ENCODE data around the gene ATP8B1.
"Not testable (repeated sequence)": the region's sequence is repeated elsewhere in the genome, so short reads cannot be mapped to it uniquely, and the experiment has no call there.

ATP8B1 gene

DNA sequence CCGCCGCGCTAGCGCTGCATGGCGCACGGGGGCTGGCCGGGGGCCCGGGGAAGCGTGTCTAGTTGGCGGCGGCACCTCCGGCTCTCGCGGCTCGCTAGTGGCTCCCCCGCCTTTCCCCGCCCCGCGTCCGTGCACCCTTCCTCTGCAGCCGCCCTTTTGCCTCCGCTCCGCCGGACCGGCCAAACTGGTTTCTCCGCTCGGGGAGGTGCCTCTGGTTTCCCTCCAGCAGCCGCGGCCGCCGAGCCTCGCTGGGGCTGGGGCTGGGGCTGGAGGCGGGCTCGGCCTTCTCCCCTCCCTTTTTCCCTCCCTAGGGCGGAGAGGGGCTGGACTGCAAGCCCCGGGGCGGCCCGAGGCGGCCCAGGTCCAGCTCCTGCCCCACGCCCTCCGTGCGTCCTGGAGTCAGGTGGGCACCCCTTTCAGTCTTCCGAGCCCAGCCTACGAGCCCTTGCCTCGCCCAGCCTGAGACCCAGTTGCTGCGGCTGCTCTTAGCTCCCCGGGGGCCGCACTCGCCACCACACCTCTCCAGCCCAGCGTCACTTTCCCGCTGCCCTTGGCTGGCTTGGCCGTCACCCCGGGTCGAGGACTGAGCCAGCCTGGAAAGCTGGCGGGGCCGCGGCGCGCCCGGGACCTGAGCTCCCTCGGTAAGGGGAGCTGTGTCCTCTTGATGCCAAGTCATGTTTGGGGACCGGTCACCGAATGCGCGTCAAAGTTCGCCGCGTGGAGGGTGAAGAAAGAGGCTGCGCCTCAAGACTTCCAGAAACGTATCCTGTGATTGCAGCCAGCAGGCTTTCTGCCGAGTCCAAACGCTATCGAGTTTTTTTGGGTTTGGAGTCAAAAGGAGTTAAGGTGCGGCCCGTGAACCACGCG lies at the start of gene ATP8B1:
ATP8B1 (minus strand) TSS at position 213 of the 867 bp plus-strand sequence. CDS start 71,508 bp downstream, outside the sequence.
- Mint-ChIP-seq H3K27ac (no peak within 1 kb of the TSS), H3K27me3 (peaks cover 45% of the 10 kb centered on the region)

DNA sequence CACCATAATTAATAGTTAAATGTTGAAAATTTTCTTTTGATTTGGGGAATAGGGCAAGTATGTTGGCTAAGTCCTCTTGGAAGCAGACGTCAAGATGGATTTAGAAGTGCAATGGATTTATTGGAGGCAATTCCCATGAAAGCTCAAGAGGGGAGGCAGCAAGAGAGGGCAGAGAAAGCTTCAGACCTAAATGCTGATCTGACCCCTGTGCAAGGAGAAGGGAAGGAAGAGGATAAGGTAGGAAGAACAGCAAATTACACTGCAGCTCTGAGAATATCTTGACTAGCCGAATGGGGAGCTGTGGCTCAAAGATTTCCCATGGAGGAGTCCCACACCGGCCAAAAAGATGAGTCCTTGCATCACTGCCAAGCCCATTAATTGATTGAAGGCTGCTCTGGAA lies 46.9 kb upstream of the ATP8B1 start:
- H3K27ac Mint-ChIP-seq = no peak overlapping the region
- H3K4me1 Mint-ChIP-seq = no peaks in the 10 kb centered on the region
- no peak overlapping the region for H3K4me3 Mint-ChIP-seq
- H3K36me3 Mint-ChIP-seq = no peaks in the 10 kb centered on the region
- no peaks in the 10 kb centered on the region for H3K9me3 Mint-ChIP-seq
- peaks cover 3% of the 10 kb centered on the region for H3K27me3 Mint-ChIP-seq

More for the DNA sequence above, at the start of gene ATP8B1:
- H3K9me3 Mint-ChIP-seq = no peaks in the 10 kb centered on the region
- H3K4me1 Mint-ChIP-seq = peaks cover 16% of the 10 kb centered on the region
- no peaks in the 10 kb centered on the region for H3K36me3 Mint-ChIP-seq
- H3K4me3 Mint-ChIP-seq = peak within 1 kb of the TSS; percentile 73

DNA sequence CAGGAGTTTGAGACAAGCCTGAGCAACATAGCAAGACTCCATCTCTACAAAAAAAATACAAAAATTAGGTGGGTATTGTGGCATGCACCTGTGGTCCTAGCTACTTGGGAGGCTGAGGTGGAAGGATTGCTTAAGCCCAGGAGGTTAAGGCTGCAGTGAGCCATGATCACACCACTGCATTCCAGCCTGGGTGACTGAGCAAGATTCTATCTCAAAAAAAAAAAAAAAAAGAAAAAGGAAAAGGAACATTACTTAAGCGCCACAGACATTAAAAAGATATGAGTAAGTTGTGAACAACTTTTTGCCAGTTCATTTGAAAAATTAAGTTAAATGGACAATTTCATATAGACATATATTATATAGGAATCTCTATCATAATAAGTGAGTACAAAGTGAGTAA lies 45.3 kb upstream of the ATP8B1 start:
- not testable (repeated sequence) for H3K36me3 Mint-ChIP-seq, H3K27ac Mint-ChIP-seq, H3K4me3 Mint-ChIP-seq, H3K27me3 Mint-ChIP-seq, H3K4me1 Mint-ChIP-seq, H3K9me3 Mint-ChIP-seq

DNA sequence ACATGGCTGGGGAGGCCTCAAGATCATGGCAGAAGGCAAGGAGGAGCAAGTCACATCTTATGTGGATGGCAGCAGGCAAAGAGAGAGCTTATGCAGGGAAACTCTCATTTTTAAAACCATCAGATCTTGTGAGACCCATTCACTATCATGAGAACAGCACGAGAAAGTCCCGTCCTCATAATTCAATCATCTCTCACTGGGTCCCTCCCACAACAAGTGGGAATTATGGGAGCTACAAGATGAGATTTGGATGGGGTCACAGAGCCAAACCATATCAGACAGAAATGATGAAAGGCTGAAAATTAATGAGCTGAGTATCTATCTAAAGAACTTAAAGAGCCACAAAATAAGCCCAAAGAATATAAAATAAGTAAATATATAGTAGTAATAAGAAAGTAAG lies 44.3 kb upstream of the ATP8B1 start:
- not testable (repeated sequence) for H3K4me1 Mint-ChIP-seq, H3K27ac Mint-ChIP-seq, H3K9me3 Mint-ChIP-seq, H3K36me3 Mint-ChIP-seq, H3K4me3 Mint-ChIP-seq
- H3K27me3 Mint-ChIP-seq = peaks cover 11% of the 10 kb centered on the region

DNA sequence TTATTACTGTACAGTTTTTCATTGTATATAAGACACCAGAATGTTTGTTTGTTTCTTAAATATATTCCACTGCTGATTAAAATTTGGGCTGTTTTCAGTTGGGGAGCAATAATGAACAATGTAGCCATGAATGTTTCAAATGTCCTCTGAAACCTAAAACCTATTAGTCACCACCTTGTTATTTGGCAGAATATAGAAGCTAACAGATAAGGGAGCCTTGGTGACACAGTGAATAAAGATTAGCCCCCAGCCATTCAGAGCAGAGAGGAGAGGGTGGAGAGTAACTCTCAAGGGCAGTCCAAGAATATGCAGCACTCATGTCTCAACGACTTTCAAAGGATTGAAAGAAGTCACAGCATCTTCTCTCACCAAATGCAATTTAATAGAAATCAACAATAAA lies 43.1 kb upstream of the ATP8B1 start:
- H3K4me3 Mint-ChIP-seq = no peak overlapping the region
- H3K27ac Mint-ChIP-seq = no peak overlapping the region
- H3K4me1 Mint-ChIP-seq = peaks cover 10% of the 10 kb centered on the region
- H3K9me3 Mint-ChIP-seq = no peaks in the 10 kb centered on the region
- H3K36me3 Mint-ChIP-seq = no peaks in the 10 kb centered on the region
- H3K27me3 Mint-ChIP-seq = peaks cover 11% of the 10 kb centered on the region

DNA sequence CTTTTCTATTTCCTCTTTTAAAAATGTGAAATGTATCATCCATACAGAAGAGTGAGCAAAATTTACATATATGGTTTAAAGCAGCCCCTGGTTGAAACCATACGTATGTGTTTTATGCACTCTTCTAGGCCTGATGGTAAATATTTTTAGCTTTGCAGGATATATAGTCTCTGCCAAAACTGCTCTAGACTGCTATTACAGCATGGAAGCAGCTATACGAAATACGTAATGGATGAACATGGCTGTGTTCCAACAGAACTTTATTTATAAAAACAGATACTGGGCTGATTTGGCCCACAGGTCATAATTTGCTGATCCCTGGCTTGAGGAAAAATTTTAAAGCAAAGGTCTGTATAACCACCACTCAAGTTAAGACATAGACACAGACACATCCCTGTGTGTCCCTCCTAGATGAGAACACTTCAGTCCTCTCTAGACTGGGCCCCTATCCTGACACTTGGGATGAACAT lies 42.5 kb upstream of the ATP8B1 start:
- H3K4me3 Mint-ChIP-seq = no peak overlapping the region
- peaks cover 11% of the 10 kb centered on the region for H3K27me3 Mint-ChIP-seq
- H3K4me1 Mint-ChIP-seq = peaks cover 11% of the 10 kb centered on the region

DNA sequence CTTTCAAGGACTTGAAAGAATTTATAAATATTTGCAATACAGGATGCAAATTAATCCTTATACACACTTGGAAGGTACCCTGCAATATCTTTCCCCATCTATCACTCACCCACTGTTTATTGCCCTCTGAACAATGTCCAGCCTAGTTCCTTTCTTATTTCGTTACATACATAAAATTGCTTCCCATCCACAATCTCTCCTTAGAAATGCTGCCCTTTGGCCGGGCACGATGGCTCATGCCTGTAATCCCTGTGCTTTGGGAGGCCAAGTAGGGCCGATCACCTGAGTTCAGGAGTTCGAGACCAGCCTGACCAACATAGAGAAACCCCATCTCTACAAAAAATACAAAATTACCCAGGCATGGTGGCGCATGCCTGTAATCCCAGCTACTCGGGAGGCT lies 41.2 kb upstream of the ATP8B1 start:
- no peaks in the 10 kb centered on the region for H3K36me3 Mint-ChIP-seq
- H3K4me3 Mint-ChIP-seq = no peak overlapping the region
- peaks cover 8% of the 10 kb centered on the region for H3K27me3 Mint-ChIP-seq
- no peak overlapping the region for H3K27ac Mint-ChIP-seq
- H3K4me1 Mint-ChIP-seq = peaks cover 11% of the 10 kb centered on the region
- H3K9me3 Mint-ChIP-seq = no peaks in the 10 kb centered on the region

More for the DNA sequence above, 42.5 kb upstream of the ATP8B1 start:
- no peaks in the 10 kb centered on the region for H3K9me3 Mint-ChIP-seq
- no peak overlapping the region for H3K27ac Mint-ChIP-seq
- no peaks in the 10 kb centered on the region for H3K36me3 Mint-ChIP-seq

DNA sequence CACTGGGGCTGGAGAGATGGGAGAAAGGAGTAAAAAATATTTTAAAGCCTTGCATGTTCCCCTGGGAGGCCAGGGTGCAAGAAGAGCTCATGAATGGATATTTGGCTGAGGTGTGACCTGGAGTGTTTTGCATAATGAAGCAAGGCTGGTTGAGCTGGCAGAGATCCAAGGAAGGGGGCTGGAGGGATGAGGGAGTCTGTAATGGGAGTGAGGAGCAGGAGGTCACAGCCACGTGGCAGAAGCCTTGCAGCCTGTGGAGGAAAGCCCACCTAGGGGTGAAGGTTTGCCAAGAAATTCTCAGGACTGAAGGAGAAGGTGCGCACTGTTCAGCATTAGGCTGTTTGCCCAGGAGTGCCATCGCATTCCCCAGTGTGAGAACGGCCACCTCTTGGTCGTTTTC lies 40.3 kb upstream of the ATP8B1 start:
- no peak overlapping the region for H3K4me3 Mint-ChIP-seq
- no peak overlapping the region for H3K27ac Mint-ChIP-seq
- peaks cover 14% of the 10 kb centered on the region for H3K4me1 Mint-ChIP-seq
- H3K9me3 Mint-ChIP-seq = peaks cover 4% of the 10 kb centered on the region
- peaks cover 8% of the 10 kb centered on the region for H3K27me3 Mint-ChIP-seq
- H3K36me3 Mint-ChIP-seq = no peaks in the 10 kb centered on the region

DNA sequence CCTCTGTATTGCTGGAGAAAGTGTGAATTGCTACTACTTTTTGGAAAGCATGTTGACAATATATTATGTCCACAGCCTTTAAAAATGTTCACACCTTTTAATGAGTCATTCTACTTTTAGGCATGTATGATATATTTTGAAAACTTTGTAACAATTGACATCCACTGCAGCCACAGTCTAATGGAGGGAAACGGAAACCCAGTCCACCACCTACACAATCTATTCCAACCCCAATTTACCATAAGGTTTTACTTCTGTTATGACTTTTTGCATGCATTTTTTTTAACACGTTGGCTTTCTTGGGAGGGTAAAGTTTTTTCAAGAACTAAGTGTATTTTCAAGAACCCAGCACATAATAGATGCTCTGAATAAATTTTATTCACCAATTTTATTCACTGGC lies 38.5 kb upstream of the ATP8B1 start:
- Mint-ChIP-seq H3K4me3 (no peak overlapping the region), H3K9me3 (peaks cover 7% of the 10 kb centered on the region), H3K27ac (peak overlapping the region; percentile 32), H3K4me1 (peaks cover 22% of the 10 kb centered on the region), H3K27me3 (peaks cover 8% of the 10 kb centered on the region), H3K36me3 (no peaks in the 10 kb centered on the region)

DNA sequence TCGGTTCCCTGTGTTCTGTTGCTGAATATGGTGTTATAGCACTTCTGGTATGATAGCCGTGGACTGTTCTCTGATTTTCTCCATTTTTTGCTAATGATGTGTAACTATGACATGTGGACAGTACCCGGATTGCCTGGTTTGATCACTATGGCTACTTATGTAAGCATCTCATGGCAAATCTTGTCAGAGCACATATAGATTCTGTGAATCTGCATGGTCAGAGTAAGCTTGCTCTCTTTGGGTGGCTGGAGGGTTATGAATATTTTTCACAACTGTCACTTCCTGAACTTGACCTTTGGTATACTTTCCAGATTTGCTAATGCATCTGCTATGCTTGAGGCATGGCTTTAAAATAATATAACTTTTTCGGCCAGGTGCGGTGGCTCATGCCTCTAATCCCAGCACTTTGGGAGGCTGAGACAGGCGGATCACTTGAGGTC lies 36.8 kb upstream of the ATP8B1 start:
- H3K27ac Mint-ChIP-seq = no peak overlapping the region
- peaks cover 12% of the 10 kb centered on the region for H3K27me3 Mint-ChIP-seq
- H3K36me3 Mint-ChIP-seq = no peaks in the 10 kb centered on the region
- H3K4me1 Mint-ChIP-seq = peaks cover 22% of the 10 kb centered on the region
- H3K4me3 Mint-ChIP-seq = no peak overlapping the region
- peaks cover 7% of the 10 kb centered on the region for H3K9me3 Mint-ChIP-seq

DNA sequence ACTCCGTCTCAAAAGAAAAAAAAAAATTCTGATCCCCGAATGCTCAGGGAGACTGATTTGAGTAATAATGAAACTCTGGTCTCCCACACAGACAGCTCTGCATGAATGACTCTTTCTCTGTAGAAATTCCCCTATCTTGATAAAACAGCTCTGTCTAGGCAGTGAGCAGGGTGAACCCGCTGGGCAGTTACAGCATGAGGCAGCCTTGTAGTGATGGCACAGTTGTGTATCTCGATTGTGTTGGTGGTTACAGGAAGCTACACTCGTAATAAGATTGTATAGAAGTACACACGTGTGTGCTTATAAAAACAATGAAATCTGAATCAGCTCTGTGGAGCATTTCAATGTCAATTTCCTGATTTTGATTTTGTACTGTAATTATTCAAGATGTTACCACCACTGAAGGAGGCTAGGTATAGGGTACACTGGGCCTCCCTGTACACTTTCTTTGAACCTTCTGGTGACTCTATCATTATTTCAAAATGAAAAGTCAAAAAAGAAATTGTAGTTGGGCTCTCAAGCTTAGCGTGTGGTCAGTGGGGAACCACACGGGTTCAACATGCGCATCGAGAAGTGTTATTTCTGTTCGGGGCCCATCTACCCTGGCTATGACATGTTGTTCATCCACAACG lies 34.9 kb upstream of the ATP8B1 start:
- H3K36me3 Mint-ChIP-seq = no peaks in the 10 kb centered on the region
- peaks cover 4% of the 10 kb centered on the region for H3K27me3 Mint-ChIP-seq
- no peak overlapping the region for H3K4me3 Mint-ChIP-seq
- H3K9me3 Mint-ChIP-seq = peaks cover 7% of the 10 kb centered on the region
- peaks cover 34% of the 10 kb centered on the region for H3K4me1 Mint-ChIP-seq
- H3K27ac Mint-ChIP-seq = peak overlapping the region; percentile 46

DNA sequence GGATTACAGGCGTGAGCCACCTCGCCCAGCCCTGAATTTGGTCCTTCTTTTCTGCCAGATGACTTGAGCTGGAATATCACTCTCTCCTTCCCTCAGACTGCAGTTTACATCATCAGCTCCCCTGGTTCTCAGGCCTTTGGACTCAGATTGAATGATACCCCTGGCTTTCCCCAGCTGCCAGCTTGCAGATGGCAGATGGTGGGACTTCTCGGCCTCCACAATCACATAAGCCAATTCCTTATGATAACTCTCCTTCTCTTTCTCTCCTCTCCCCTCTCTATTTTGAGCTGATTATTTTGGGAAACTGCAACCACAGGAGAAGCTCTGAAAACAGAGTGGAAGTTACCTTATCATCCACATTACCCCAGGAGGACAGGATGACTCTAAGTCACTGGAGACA lies 33.4 kb upstream of the ATP8B1 start:
- H3K36me3 Mint-ChIP-seq = peaks cover 1% of the 10 kb centered on the region
- H3K9me3 Mint-ChIP-seq = peaks cover 7% of the 10 kb centered on the region
- H3K27me3 Mint-ChIP-seq = peaks cover 4% of the 10 kb centered on the region
- H3K27ac Mint-ChIP-seq = no peak overlapping the region
- H3K4me1 Mint-ChIP-seq = peaks cover 35% of the 10 kb centered on the region
- H3K4me3 Mint-ChIP-seq = no peak overlapping the region

DNA sequence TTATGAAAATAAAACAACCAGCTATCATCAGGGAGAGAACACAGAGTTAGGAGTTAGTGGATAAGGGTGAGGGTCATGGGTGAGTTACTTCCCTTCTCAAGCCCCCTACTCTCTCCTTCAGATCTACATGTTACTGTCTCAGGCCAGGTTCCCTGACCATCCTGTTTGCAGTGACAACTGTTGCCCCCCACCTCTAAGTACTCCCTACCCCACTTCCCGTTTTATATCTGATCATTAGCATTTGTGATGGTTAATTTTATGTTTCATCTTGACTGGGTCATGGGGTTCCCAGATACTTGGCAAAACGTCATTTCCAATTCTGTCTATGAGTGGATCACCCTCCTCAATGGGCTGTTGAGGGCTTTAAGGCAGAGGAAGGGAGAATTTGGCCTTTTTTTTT lies 32.8 kb upstream of the ATP8B1 start:
- Mint-ChIP-seq H3K4me1 (peaks cover 37% of the 10 kb centered on the region), H3K27ac (no peak overlapping the region), H3K9me3 (peaks cover 7% of the 10 kb centered on the region), H3K27me3 (peaks cover 4% of the 10 kb centered on the region), H3K36me3 (peaks cover 4% of the 10 kb centered on the region), H3K4me3 (no peak overlapping the region)

DNA sequence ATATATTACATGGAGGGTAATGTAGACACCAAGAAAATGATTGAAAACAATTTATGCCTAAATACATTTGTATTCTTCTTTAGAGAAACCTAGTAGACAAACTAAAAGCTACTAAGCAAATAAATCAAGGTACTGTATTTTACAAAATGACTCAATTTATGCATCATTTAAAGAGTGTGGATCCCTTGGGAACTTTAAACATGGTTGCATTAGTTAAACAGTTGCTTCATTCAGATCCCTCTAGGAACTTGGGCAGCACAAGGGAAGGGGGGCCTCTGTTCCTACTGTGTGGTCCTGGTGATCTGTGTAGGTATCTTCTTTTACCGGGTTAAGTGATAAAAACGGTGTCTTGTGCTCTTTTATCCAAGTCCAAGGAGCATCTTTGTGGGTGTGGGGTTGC lies 31.5 kb upstream of the ATP8B1 start:
- Mint-ChIP-seq H3K4me3 (no peak overlapping the region), H3K9me3 (peaks cover 7% of the 10 kb centered on the region), H3K27me3 (peaks cover 4% of the 10 kb centered on the region), H3K36me3 (peaks cover 7% of the 10 kb centered on the region), H3K4me1 (peaks cover 41% of the 10 kb centered on the region), H3K27ac (no peak overlapping the region)

DNA sequence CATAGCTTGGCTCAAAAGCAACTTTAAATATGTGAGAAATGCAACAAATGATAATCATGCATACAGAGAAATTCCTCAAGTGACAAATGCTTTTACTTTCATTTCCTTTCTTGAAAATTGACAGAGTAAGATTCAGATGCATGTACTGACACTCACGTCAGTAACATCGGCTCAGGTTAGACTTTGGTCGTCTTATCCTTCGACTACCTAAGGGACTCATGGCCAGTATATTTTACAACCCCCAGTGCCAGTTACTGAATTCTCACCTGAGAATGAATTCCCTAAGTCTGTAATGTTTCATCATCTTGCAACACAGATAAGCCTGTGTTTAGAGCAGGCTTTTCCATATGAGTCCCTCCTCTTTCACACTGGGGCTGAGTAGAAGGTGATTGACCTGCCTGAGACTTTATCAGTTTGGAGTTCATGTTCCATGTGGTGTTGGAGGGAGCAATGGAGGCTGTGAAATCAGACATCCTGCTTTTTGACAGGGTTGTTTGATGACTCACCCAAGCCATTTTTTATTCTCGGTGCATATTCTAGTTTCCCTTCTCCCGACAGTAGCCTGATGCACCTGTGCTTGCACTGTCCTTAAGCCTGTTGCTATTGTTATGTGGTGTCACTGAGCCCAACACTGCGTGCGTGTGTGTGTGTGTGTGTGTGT lies 30.5 kb upstream of the ATP8B1 start:
- Mint-ChIP-seq H3K36me3 (peaks cover 7% of the 10 kb centered on the region), H3K27ac (peak overlapping the region; percentile 90), H3K27me3 (peaks cover 4% of the 10 kb centered on the region), H3K4me3 (peak overlapping the region; percentile 67), H3K9me3 (peaks cover 5% of the 10 kb centered on the region), H3K4me1 (peaks cover 40% of the 10 kb centered on the region)

DNA sequence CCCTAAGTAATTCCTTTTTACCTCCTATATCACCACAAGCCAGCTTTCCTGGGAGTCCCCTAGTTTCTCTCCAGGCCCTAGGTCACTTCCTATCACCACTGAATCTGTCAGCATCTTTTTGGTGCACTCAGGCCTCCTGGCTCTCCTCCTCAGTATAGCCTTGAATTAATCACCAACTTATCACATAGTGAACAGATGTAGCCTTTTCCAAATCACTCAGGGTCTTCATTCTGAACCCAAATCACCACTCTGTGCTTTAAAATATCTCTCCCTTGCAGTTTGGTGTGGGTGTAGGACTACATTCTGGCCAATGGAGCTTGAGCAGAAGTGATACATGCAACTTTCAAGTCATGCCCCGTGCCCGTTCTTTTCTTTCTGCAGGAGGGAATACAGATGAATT lies 29.6 kb upstream of the ATP8B1 start:
- H3K27ac Mint-ChIP-seq = peak overlapping the region; percentile 57
- no peaks in the 10 kb centered on the region for H3K9me3 Mint-ChIP-seq
- peaks cover 7% of the 10 kb centered on the region for H3K36me3 Mint-ChIP-seq
- H3K4me3 Mint-ChIP-seq = peak overlapping the region; percentile 67
- peaks cover 4% of the 10 kb centered on the region for H3K27me3 Mint-ChIP-seq
- peaks cover 32% of the 10 kb centered on the region for H3K4me1 Mint-ChIP-seq
